IMR-90 (cell line): ENCODE results near the gene PPFIBP2. TPM values are rescaled to one million over a fixed set of nuclear protein-coding genes. Genes with fewer than 3 reads are reported as not detected.

ENCODE experiments used
- ATAC-seq: fragments of 200-7000 bp; cut with Tn5 transposase; 2 replicates; pipeline ENCODE4 v1.9.1; 2020; ENCODE audit warnings: low read depth, mild to moderate bottlenecking, moderate library complexity
- BruUV-seq: library from RNA; stranded (reverse); fragments of 400-500 nt; replicated peaks from 2 replicates; lab custom pipeline; 2021; lab: Mats Ljungman, UMichigan
- CTCF ChIA-PET: fragments of 300-600 bp; formaldehyde crosslinking; extraction: SDS; loops from one replicate; lab custom pipeline; 2021; ENCODE audit warnings: antibody characterized with exemption; lab: Yijun Ruan, JAX
- POLR2A ChIA-PET: fragments of 300-600 bp; sonication (Branson Sonifier 250); formaldehyde crosslinking; loops from one replicate; lab custom pipeline; 2022; ENCODE audit warnings: antibody characterized with exemption; ENCODE audit not compliant: unreplicated experiment; lab: Charles Lee
- DNase-seq: peaks from one replicate; pipeline ENCODE4 v3.0.0; 2013
- H2AFZ ChIP-seq: replicated peaks from 2 replicates; pipeline ENCODE3; 2013; ENCODE audit warnings: low read length, mild to moderate bottlenecking; ENCODE audit not compliant: poor library complexity
- H2AK5ac ChIP-seq: 2 replicates; pipeline ENCODE4 v1.6.1; 2013; ENCODE audit warnings: low read depth, low read length, inconsistent platforms
- H2AK9ac ChIP-seq: replicated peaks from 2 replicates; pipeline ENCODE3; 2013; ENCODE audit warnings: mild to moderate bottlenecking, low read depth, low read length, moderate library complexity; ENCODE audit not compliant: poor library complexity
- H2BK120ac ChIP-seq: 2 replicates; pipeline ENCODE4 v1.6.1; 2013; ENCODE audit warnings: low read depth, low read length, inconsistent platforms
- H2BK15ac ChIP-seq: 3 replicates; pipeline ENCODE4 v1.6.1; 2013; ENCODE audit warnings: low read depth, low read length, inconsistent platforms
- H2BK20ac ChIP-seq: 2 replicates; pipeline ENCODE4 v1.6.1; 2013; ENCODE audit warnings: low read depth, mild to moderate bottlenecking, inconsistent platforms, low read length, moderate library complexity
- H2BK5ac ChIP-seq: 2 replicates; pipeline ENCODE4 v1.6.1; 2013; ENCODE audit warnings: mild to moderate bottlenecking, low read depth, low read length, inconsistent platforms; ENCODE audit not compliant: poor library complexity, severe bottlenecking
- H3K14ac ChIP-seq: replicated peaks from 2 replicates; pipeline ENCODE4 v1.6.1; 2013; ENCODE audit warnings: low read depth, low read length, inconsistent platforms
- H3K18ac ChIP-seq: 2 replicates; pipeline ENCODE4 v1.6.1; 2013; ENCODE audit warnings: low read depth, low read length, control low read depth
- H3K23ac ChIP-seq: 2 replicates; pipeline ENCODE4 v1.6.1; 2013; ENCODE audit warnings: low read depth, low read length, inconsistent platforms
- H3K27ac ChIP-seq: 2 replicates; pipeline ENCODE4 v1.5.1; 2013; ENCODE audit warnings: mild to moderate bottlenecking, control low read depth, low read length; ENCODE audit not compliant: insufficient read depth
- H3K27me3 ChIP-seq: 2 replicates; pipeline ENCODE4 v1.6.1; 2013; ENCODE audit warnings: low read length; ENCODE audit not compliant: control insufficient read depth, insufficient read depth
- H3K36me3 ChIP-seq: 2 replicates; pipeline ENCODE4 v1.6.1; 2013; ENCODE audit warnings: low read length, mixed read lengths; ENCODE audit not compliant: control insufficient read depth, insufficient read depth
- H3K4ac ChIP-seq: 2 replicates; pipeline ENCODE4 v1.6.1; 2013; ENCODE audit warnings: low read depth, low read length, inconsistent platforms
- H3K4me1 ChIP-seq: 2 replicates; pipeline ENCODE4 v1.6.1; 2013; ENCODE audit warnings: low read length, mixed read lengths; ENCODE audit not compliant: control insufficient read depth, insufficient read depth
- H3K4me2 ChIP-seq: 2 replicates; pipeline ENCODE4 v1.6.1; 2013; ENCODE audit warnings: low read depth, mild to moderate bottlenecking, control low read depth, low read length, moderate library complexity
- H3K4me3 ChIP-seq: 2 replicates; pipeline ENCODE4 v1.5.1; 2013; ENCODE audit warnings: low read depth, mild to moderate bottlenecking, control low read depth, low read length, moderate library complexity; ENCODE audit not compliant: insufficient read depth
- H3K56ac ChIP-seq: 2 replicates; pipeline ENCODE4 v1.6.1; 2013; ENCODE audit warnings: low read length, inconsistent platforms; ENCODE audit not compliant: insufficient read depth; ENCODE audit errors: extremely low read depth
- H3K79me1 ChIP-seq, 2 experiments: 2 replicates each; pipeline ENCODE4 v1.6.1; 2013; ENCODE audit warnings: low read length in 2 of 2, inconsistent platforms in 1 of 2, low read depth in 1 of 2
- H3K9ac ChIP-seq: 2 replicates; pipeline ENCODE4 v1.6.1; 2013; ENCODE audit warnings: low read depth, low read length, control low read depth
- H3K9me1 ChIP-seq: 2 replicates; pipeline ENCODE4 v1.6.1; 2013; ENCODE audit warnings: low read length, inconsistent platforms; ENCODE audit not compliant: insufficient read depth
- H3K9me3 ChIP-seq: 2 replicates; pipeline ENCODE4 v1.6.1; 2013; ENCODE audit warnings: low read length; ENCODE audit not compliant: control insufficient read depth, insufficient read depth
- H4K20me1 ChIP-seq: 2 replicates; pipeline ENCODE4 v1.6.1; 2013; ENCODE audit warnings: low read length, inconsistent platforms; ENCODE audit not compliant: insufficient read depth
- H4K5ac ChIP-seq: 2 replicates; pipeline ENCODE4 v1.6.1; 2013; ENCODE audit warnings: mild to moderate bottlenecking, low read depth, low read length, control low read depth
- H4K8ac ChIP-seq, 2 experiments: 2 replicates each; pipeline ENCODE4 v1.6.1; 2013; ENCODE audit warnings: low read depth in 2 of 2, low read length in 2 of 2, control low read depth in 1 of 2, inconsistent platforms in 1 of 2
- H4K91ac ChIP-seq: 2 replicates; pipeline ENCODE4 v1.6.1; 2013; ENCODE audit warnings: low read depth, low read length, inconsistent platforms; ENCODE audit not compliant: insufficient read depth
- CHD1 ChIP-seq: IDR thresholded peaks from 2 replicates; pipeline ENCODE4 v1.6.1; 2012; ENCODE audit warnings: low read depth, low read length, improper control_type of control experiment
- SMC3 ChIP-seq: fragments of 150-350 bp; IDR thresholded peaks from 2 replicates; pipeline ENCODE4 v1.6.1; 2016; ENCODE audit warnings: low read depth, mild to moderate bottlenecking, antibody characterized with exemption, low read length, moderate library complexity
- WGBS, 2 experiments: methylation state at CpG; one replicate each; pipeline versions ENCODE4 v1.1.5 to v1.1.7; 2013; ENCODE audit warnings: missing lambda C conversion rate in 2 of 2; ENCODE audit not compliant: insufficient read length in 1 of 2; ENCODE audit errors: extremely low coverage in 2 of 2; 5-methylcytosine and 5-hydroxymethylcytosine counted together
- dilution Hi-C: fragments of 300-500 bp; cut with HindIII; formaldehyde crosslinking; loops from one replicate; pipeline ENCODE4 v1.14.3; 2018; ENCODE audit warnings: low sequenced_read_pairs; ENCODE audit not compliant: unreplicated experiment
- in situ Hi-C: fragments of 300-500 bp; cut with MboI; formaldehyde crosslinking; loops from 3 replicates; pipeline ENCODE4 v1.14.3; 2019; ENCODE audit warnings: low sequenced_read_pairs, inconsistent platforms, mixed read lengths
- intact Hi-C: fragments of 100-400 bp; cut with micrococcal nuclease; formaldehyde crosslinking; loops from 2 replicates; pipeline ENCODE4 v1.10.0; 2022
- polyA plus RNA-seq, 3 experiments: library from polyadenylated mRNA; depleted of rRNA; stranded (reverse); fragments of >200 nt; gene quantifications; 2 replicates each; pipeline ENCODE4 v1.2.3, GENCODE V29; 2012; ENCODE audit warnings: low replicate concordance in 1 of 3
- total RNA-seq: library from RNA; depleted of rRNA; stranded (reverse); fragments of >200 nt; gene quantifications from 2 replicates; pipeline ENCODE4 v1.2.3, GENCODE V29; 2012

PPFIBP2 gene
- total and polyA plus RNA-seq, 2 of the 4 experiments (the other 2 are of a cell fraction), result 6.0 to 11.8 TPM

DNA sequence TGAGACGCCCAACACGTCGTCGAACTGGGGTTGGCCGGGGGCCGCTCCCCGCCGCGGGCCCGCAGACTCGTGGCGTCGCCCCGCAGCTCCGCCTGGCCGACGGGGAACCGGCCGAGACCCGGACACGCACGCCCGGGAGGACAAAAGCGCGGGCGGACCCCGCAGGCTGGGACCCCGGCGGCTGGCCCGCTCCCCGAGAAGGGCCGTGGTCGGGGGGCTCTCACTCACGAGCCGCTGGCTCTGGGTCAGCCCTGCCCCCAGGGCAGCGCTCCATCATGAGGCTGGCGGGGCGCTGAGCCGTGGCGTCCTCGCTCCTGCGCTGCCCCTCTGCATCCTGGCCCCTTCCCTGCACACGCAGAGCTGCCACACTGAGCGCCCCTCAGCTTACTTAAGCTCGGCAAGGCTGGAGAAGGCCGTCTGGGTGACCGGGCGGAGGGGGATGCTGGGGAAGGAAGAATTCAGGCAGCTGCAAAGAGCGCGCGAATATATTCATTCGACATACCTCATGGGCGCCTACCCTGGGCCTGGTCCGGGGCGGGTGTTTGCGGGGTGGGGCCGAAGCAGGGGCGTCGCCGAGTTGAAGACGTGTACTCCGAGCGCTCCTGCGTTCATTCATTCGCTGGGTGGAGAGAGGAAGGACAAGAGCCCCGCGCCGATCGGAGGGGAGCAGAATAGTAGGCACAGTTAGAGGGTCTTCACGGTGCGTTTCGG, 160.1 kb downstream of the PPFIBP2 start:
- H3K27ac ChIP-seq, result no peak overlapping the region; the same call in 1 of the 2 replicates
- H2AK9ac ChIP-seq, result peak overlapping the region; percentile 57
- no peaks in the 10 kb centered on the region for H3K79me1 ChIP-seq
- H3K23ac ChIP-seq, result no peak overlapping the region
- H2AK5ac ChIP-seq, result no peak overlapping the region
- H3K56ac ChIP-seq, result no peak overlapping the region
- WGBS, 2 experiments, result 7% methylated on average over 48 of the region's 72 CpGs; no CpG with 5 or more reads in 1 of the 2 experiments
- H3K4ac ChIP-seq, result no peak overlapping the region
- no peaks in the 10 kb centered on the region for H3K36me3 ChIP-seq
- POLR2A ChIA-PET, result no interaction called here
- dilution Hi-C loops (no loop called here), in situ Hi-C loops (no loop called here), intact Hi-C loops (loop anchor here (10.0 kb wide), 1 partner anchor 421 kb away; no protein-coding TSS in a partner anchor)
- H2AFZ ChIP-seq, result peak overlapping the region; percentile 76
- H2BK20ac ChIP-seq, result no peak overlapping the region
- DNase-seq, result no peak
- H3K4me3 ChIP-seq, result peak overlapping the region; percentile 35
- H3K4me1 ChIP-seq, result no peaks in the 10 kb centered on the region
- H2BK5ac ChIP-seq, result no peak overlapping the region
- H3K9me1 ChIP-seq, result no peaks in the 10 kb centered on the region
- H3K9me3 ChIP-seq, result no peaks in the 10 kb centered on the region
- H3K14ac ChIP-seq, result no peak overlapping the region
- no TSS peak for BruUV-seq
- no peak overlapping the region for H2BK15ac ChIP-seq
- no peak overlapping the region; a peak in 1 of 4 replicates for H4K8ac ChIP-seq
- peak overlapping the region; percentile 6; the same call in 1 of the 2 replicates for H3K4me2 ChIP-seq
- TF ChIP-seq SMC3 (no peak), CHD1 (no peak)
- peak; percentile 40 for ATAC-seq
- H3K27me3 ChIP-seq, result peaks cover 14% of the 10 kb centered on the region
- H4K5ac ChIP-seq, result no peak overlapping the region
- H4K20me1 ChIP-seq, result no peaks in the 10 kb centered on the region
- no peak overlapping the region; the same call in 1 of the 2 replicates for H3K9ac ChIP-seq
- CTCF ChIA-PET, result no interaction called here
- H3K18ac ChIP-seq, result no peak overlapping the region
- H2BK120ac ChIP-seq, result no peak overlapping the region
- H4K91ac ChIP-seq, result no peak overlapping the region
